Endometrial microvascular endothelial cells (primary cell): ENCODE results near the gene SPDEF. TPM values are rescaled to one million over a fixed set of nuclear protein-coding genes. Genes with fewer than 3 reads are reported as not detected.

Experiments
- in situ Hi-C: cut with HindIII; loops from 2 replicates; pipeline ENCODE4 v1.10.0; 2017; ENCODE audit warnings: low sequenced_read_pairs, low pct_unique_long_range_greater_than_20kb; ENCODE audit errors: inconsistent ontology term
- total RNA-seq: library from RNA; depleted of rRNA; stranded (reverse); fragments of >200 nt; gene quantifications from one replicate; pipeline ENCODE4 v1.2.3, GENCODE V29; 2015; ENCODE audit errors: inconsistent ontology term

The SPDEF gene
- total RNA-seq, 1 donor from 2014 or later = not detected

GRCh38 chr6:34552620-34553019 lies 3.5 kb downstream of the SPDEF start:
- in situ Hi-C loops = no loop called here

GRCh38 chr6:34551720-34552119 lies 4.4 kb downstream of the SPDEF start:
- in situ Hi-C loops = no loop called here

- in situ Hi-C loops = no loop called here
Observed at GRCh38 chr6:34549804-34550202, 6.3 kb downstream of the SPDEF start.

GRCh38 chr6:34549026-34549803 lies 6.9 kb downstream of the SPDEF start:
- in situ Hi-C loops = no loop called here

- in situ Hi-C loops = no loop called here
Observed at GRCh38 chr6:34547701-34548644, 8.2 kb downstream of the SPDEF start.

GRCh38 chr6:34546551-34547321 lies 9.4 kb downstream of the SPDEF start:
- in situ Hi-C loops = no loop called here

GRCh38 chr6:34544776-34545471 lies 11.2 kb downstream of the SPDEF start:
- in situ Hi-C loops = no loop called here

GRCh38 chr6:34544052-34544604 lies 12.0 kb downstream of the SPDEF start:
- in situ Hi-C loops = no loop called here

- in situ Hi-C loops = no loop called here
Observed at GRCh38 chr6:34543421-34543820, 12.7 kb downstream of the SPDEF start.

GRCh38 chr6:34540841-34541240 lies 15.3 kb downstream of the SPDEF start:
- in situ Hi-C loops = no loop called here

- in situ Hi-C loops = no loop called here
Observed at GRCh38 chr6:34540222-34540621, 15.9 kb downstream of the SPDEF start.

GRCh38 chr6:34539181-34539580 lies 16.9 kb downstream of the SPDEF start:
- in situ Hi-C loops = no loop called here

- in situ Hi-C loops = no loop called here
Observed at GRCh38 chr6:34538581-34538980, 17.5 kb downstream of the SPDEF start.

GRCh38 chr6:34537922-34538550 lies 18.1 kb downstream of the SPDEF start:
- in situ Hi-C loops = no loop called here

- in situ Hi-C loops = no loop called here
Observed at GRCh38 chr6:34536959-34537848, 18.9 kb downstream of the SPDEF start.

- in situ Hi-C loops = no loop called here
Observed at GRCh38 chr6:34536251-34536958, 19.7 kb downstream of the SPDEF start.
